SH-SY5Y (cell line): ENCODE data around the gene DCLRE1A.

Experiments
- GATA2 ChIP-seq: IDR thresholded peaks from 2 replicates; pipeline ENCODE4 v1.6.1; 2011; ENCODE audit warnings: mild to moderate bottlenecking, low read depth, low read length
- GATA3 ChIP-seq: IDR thresholded peaks from 2 replicates; pipeline ENCODE4 v1.6.1; 2011; ENCODE audit warnings: low read depth, mild to moderate bottlenecking, low read length, moderate library complexity

DNA sequence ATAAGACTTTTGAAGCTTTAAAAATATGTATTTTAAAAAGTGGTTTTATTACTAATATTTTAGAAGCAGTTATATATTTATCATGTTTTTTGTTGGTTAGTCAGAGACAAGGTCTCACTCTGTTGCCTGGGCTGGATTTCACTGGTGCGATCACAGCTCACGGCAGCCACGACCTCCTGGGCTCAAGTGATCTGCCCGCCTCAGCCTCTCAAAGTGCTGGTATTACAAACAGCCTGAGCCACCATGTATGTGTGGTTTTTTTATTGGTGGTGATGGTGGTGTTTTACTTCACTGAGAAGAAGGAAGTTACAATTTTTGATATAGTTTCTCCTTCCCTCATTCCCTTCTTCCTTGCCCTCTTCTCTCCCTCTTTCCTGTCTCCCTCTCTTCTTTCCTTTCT, 14.0 kb upstream of the DCLRE1A start:
- TF ChIP-seq GATA3 (no peak), GATA2 (no peak)
